ENCODE results near the gene BBIP1. TPM values are rescaled to one million over a fixed set of nuclear protein-coding genes. Genes with fewer than 3 reads are reported as not detected.

BBIP1 gene
- total RNA-seq, 4 donors from 2014 or later = 9.8 to 32.2 (median 14.5) TPM

DNA sequence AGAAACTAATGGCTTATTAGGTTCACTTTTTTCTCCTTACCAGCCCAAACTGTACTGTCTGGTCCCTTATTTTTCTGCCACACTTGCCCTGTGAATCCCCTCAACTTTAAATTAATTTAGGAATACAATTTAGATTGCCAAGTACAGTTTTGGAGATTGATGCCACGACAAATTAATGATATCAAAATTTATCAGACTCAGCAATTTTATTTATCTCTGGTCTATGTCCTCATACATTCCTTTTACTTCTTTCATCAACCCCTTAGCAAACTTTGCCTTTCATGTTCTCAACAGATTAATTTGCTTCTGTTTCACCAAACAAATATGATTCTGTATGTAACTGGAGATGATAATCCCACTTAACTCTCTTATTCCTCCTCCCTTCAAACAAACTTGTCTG, 38.6 kb upstream of the BBIP1 start:
- H3K36me3 ChIP-seq = no peaks in the 10 kb centered on the region
- DNase-seq = no peak
- no peaks in the 10 kb centered on the region for H3K27me3 ChIP-seq
- no peaks in the 10 kb centered on the region for H3K4me1 ChIP-seq
- TF ChIP-seq POLR2A (IDR thresholded peaks at IDR 0.05) = no peak
- TF ChIP-seq, protein P1, sequence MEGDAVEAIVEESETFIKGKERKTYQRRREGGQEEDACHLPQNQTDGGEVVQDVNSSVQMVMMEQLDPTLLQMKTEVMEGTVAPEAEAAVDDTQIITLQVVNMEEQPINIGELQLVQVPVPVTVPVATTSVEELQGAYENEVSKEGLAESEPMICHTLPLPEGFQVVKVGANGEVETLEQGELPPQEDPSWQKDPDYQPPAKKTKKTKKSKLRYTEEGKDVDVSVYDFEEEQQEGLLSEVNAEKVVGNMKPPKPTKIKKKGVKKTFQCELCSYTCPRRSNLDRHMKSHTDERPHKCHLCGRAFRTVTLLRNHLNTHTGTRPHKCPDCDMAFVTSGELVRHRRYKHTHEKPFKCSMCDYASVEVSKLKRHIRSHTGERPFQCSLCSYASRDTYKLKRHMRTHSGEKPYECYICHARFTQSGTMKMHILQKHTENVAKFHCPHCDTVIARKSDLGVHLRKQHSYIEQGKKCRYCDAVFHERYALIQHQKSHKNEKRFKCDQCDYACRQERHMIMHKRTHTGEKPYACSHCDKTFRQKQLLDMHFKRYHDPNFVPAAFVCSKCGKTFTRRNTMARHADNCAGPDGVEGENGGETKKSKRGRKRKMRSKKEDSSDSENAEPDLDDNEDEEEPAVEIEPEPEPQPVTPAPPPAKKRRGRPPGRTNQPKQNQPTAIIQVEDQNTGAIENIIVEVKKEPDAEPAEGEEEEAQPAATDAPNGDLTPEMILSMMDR (IDR thresholded peaks at IDR 0.05) = no peak
- no peak overlapping the region for H3K27ac ChIP-seq
- H3K9me3 ChIP-seq = no peaks in the 10 kb centered on the region
- H3K4me3 ChIP-seq = no peak overlapping the region

DNA sequence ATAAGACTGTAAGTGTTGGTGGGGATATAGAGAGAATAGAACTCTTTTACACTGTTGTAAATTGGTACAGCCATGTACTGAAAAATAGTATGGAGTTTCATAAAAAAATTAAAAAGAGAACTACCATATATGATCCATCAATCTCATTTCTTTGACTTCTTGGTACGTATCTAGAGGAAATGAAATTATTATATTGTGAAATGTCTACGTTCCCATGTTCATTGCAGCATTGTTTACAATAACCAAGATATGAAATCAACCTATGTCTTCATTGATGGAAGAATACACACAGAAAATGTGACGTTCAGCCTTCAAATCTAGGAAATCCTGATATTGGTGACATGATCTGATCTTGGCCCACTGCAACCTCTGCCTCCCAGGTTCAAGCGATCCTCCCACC, 32.4 kb upstream of the BBIP1 start:
- DNase-seq = no peak
- H3K4me3 ChIP-seq = no peak overlapping the region
- H3K27ac ChIP-seq = no peak overlapping the region
- TF ChIP-seq, protein P1 (IDR thresholded peaks at IDR 0.05) = no peak
- H3K4me1 ChIP-seq = no peaks in the 10 kb centered on the region
- H3K27me3 ChIP-seq = no peaks in the 10 kb centered on the region
- no peaks in the 10 kb centered on the region for H3K9me3 ChIP-seq
- H3K36me3 ChIP-seq = no peaks in the 10 kb centered on the region

DNA sequence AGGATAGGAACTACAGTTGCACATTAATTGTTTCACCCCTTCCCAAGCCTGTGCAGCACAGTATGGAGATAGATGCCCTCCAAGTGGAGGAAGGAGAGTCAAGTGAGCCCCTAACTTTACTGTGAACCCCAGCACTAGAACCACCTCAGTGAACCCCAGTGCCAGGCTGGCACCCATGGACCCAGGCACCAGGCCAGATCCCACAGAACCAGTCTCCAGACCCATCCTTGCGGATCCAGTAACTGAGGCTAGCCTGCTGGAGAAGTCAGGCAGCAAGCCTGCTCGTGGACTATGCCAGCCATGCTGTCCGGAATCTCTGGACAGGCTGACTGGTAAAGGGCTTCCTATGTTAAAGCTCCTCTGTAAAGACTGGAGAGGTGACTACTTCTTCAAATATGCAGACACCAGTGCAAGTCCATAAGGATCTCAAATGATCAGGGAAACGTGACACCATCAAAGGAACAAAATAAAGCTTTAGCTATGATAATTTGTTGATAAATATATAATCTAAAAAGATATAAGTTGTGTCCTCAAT, 28.1 kb upstream of the BBIP1 start:
- H3K27ac ChIP-seq = no peak overlapping the region
- DNase-seq = no peak
- H3K27me3 ChIP-seq = no peaks in the 10 kb centered on the region
- no peaks in the 10 kb centered on the region for H3K36me3 ChIP-seq
- no peaks in the 10 kb centered on the region for H3K9me3 ChIP-seq
- TF ChIP-seq, protein P1 (IDR thresholded peaks at IDR 0.05) = no peak
- TF ChIP-seq POLR2A (IDR thresholded peaks at IDR 0.05) = no peak
- no peak overlapping the region for H3K4me3 ChIP-seq
- no peaks in the 10 kb centered on the region for H3K4me1 ChIP-seq

DNA sequence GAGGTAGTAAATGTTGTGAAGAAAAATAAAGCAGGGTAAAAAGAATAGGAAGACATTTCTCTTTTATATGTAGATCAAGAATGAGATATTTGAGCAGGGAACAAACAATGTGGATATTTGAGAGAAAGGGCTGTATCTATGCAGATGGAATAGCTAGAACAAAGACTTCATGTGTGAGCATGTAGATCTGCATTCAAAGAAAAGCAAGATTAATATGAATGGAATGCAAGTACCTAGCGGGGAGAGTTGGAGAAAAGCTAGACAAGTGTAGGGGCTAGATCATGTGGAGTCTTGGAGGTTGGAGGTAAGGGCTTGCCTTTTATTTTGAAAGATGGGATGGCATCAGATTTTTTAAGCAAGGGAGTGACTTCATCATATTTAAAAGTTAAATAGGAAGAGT, 27.5 kb upstream of the BBIP1 start:
- Histone ChIP-seq H3K9me3 (no peaks in the 10 kb centered on the region), H3K27me3 (no peaks in the 10 kb centered on the region), H3K27ac (no peak overlapping the region), H3K4me1 (no peaks in the 10 kb centered on the region), H3K4me3 (no peak overlapping the region), H3K36me3 (no peaks in the 10 kb centered on the region)
- TF ChIP-seq, protein P1 (IDR thresholded peaks at IDR 0.05) = no peak
- no peak for TF ChIP-seq POLR2A (IDR thresholded peaks at IDR 0.05)
- no peak for DNase-seq

DNA sequence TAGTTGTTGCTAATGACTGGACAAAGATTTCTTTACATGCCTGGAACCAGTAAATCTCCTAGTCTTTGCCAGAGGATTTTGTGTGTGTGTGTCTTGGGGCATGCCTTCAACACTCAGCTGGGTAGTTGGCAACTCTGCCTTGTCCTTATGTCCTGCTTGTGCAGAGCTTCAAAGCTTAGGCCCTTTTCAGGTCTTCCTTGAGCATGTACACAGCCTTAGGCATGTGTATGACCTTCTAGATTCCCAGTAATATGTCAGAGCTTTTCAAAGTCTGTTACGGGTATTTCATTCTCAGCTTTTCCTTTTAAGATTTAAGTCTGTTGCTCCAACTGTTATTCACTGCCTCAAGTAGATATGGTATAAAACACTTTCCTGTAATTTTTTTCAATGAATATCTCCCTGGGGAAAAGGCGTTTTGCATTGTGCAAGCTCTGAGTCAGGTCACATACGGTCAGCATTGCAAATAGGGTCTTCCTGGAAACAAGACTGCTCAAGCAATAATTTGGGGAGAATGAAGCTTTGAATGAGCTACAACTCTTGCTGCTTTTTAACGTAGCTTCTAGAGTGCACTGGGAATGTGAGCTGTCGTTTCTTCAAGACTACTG, 25.9 kb upstream of the BBIP1 start:
- H3K4me3 ChIP-seq = no peak overlapping the region
- H3K4me1 ChIP-seq = no peaks in the 10 kb centered on the region
- no peak overlapping the region for H3K27ac ChIP-seq
- no peaks in the 10 kb centered on the region for H3K27me3 ChIP-seq
- TF ChIP-seq POLR2A (IDR thresholded peaks at IDR 0.05) = no peak
- TF ChIP-seq, protein P1 (IDR thresholded peaks at IDR 0.05) = no peak
- H3K36me3 ChIP-seq = no peaks in the 10 kb centered on the region
- H3K9me3 ChIP-seq = no peaks in the 10 kb centered on the region
- no peak for DNase-seq

DNA sequence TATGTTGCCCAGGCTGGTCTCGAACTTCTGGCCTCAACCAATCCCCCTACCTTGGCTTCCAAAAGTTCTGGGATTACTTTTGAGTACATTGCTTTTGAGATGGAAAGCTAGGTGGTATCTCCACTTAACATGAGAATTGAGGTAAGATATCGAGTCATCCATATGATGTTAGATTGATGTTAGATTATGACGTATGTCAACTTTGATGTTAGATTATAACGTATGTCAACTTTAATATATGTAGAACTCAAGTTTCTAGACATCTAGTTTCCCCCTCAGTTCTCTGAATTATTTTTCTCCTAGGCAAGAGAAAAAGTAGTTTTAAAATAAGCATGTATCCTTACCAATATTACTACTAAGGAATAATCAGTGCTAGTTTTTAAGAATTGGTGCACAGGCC, 20.4 kb upstream of the BBIP1 start:
- Histone ChIP-seq H3K27ac (no peak overlapping the region), H3K9me3 (no peaks in the 10 kb centered on the region), H3K4me3 (no peak overlapping the region), H3K4me1 (no peaks in the 10 kb centered on the region), H3K36me3 (no peaks in the 10 kb centered on the region), H3K27me3 (no peaks in the 10 kb centered on the region)
- DNase-seq = no peak
- no peak for TF ChIP-seq POLR2A (IDR thresholded peaks at IDR 0.05)
- TF ChIP-seq, protein P1 (IDR thresholded peaks at IDR 0.05) = no peak
